ENCODE measurements around the gene GALNT3. TPM values are rescaled to one million over a fixed set of nuclear protein-coding genes. Genes with fewer than 3 reads are reported as not detected.

Gene GALNT3
- total RNA-seq: not detected in 2 replicates

DNA sequence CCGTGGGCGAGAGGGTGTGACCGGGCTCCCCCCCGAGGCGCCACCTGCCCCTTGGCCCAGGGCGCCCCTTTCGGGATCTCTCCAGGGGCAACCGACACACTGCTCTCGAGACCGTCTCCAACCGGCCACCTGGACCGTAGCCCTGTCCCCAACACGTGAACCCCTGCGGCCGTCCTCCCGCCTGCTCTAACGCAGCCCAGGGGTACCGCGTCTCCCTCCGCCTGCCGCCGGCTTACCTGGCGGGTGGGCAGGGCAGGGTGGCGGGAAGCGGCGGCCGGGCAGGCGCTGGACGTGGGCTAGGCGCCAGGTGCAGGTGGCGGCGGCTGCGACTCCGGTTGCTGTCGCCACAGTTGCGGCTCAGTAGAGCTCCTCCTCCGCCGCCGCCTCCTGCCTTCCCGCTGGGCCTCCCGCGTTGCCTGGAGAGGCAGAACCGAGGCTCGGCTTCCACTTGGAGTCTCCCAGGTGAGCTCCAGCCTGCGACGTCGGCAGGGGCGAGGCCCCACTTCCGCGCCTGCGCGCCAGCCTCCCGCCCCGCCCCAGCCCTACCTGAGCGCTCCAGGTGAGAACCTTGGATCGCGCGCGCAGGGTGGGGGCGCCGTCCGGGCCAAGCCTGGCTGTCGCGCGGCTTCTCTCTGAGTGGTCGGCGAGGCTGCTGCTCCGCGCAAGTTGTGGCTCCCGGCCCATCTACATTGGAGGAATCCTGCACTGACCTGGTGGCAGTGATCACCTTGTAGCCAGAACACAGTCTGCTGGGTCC, at the start of gene GALNT3:
Gene GALNT3 (minus strand): TSS at position 469 of the 757 bp plus-strand sequence. CDS start 23,547 bp downstream, outside the sequence.

Other genes starting within 250 kb of the GALNT3 start
- gene TTC21B, start 159.5 kb upstream of the GALNT3 start, total RNA-seq: 6.5 and 13.0 TPM in 2 replicates

All from cardiac atrium fibroblast (primary cell).